Measurements from ENCODE around the gene ARHGEF7.
"Not testable (repeated sequence)": the region's sequence is repeated elsewhere in the genome, so short reads cannot be mapped to it uniquely, and the experiment has no call there.

Gene ARHGEF7

DNA sequence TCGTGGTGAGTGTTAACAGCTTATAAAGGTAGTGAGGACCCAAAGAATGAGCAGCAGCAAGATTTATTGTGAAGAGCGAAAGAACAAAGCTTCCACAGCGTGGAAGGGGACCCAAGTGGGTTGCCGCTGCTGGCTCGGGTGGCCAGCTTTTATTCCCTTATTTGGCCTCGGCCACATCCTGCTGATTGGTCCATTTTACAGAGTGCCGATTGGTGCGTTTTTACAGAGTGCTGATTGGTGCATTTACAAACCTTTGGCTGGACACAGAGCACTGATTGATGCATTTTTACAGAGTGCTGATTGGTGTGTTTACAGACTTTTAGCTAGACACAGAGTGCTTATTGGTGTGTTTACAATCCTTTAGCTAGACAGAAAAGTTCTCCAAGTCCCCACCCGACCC, 74.4 kb downstream of the ARHGEF7 start:
- H3K4me1 ChIP-seq (ENCODE audit: control insufficient read depth, insufficient read depth, low read length); H3K27ac ChIP-seq (ENCODE audit: insufficient read depth, low read depth, low read length, poor library complexity, severe bottlenecking); H3K36me3 ChIP-seq (ENCODE audit: control insufficient read depth, insufficient read depth, low read length); H3K9me3 ChIP-seq (ENCODE audit: control insufficient read depth, low read length); H3K4me3 ChIP-seq (ENCODE audit: insufficient read depth, low read depth, low read length); H3K27me3 ChIP-seq (ENCODE audit: control insufficient read depth, insufficient read depth, low read length, poor library complexity, severe bottlenecking): not testable (repeated sequence)
- WGBS, 2 experiments, result 93 to 95% methylated on average over 9 of the region's 9 CpGs

DNA sequence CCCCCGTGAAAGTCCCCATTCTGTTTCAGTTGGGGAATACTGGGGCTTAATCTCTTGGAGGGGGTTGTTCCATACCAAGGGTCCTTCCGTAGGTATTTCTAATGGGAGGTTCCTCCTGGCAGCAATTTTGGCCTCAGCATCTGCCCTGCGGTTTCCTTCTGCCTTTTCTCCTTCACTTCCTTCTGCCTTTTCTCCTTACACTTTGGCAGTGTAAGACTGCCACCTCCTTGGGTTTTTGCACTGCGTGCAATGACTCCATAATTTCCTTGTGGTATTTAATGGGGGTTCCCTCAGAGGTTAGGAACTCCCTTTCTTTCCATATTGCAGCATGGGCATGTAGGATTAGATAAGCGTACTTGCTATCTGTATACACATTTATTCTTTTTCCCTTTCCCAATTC, 78.1 kb downstream of the ARHGEF7 start:
- not testable (repeated sequence) for H3K4me1 ChIP-seq (ENCODE audit: control insufficient read depth, insufficient read depth, low read length); H3K4me3 ChIP-seq (ENCODE audit: insufficient read depth, low read depth, low read length); H3K9me3 ChIP-seq (ENCODE audit: control insufficient read depth, low read length); H3K27me3 ChIP-seq (ENCODE audit: control insufficient read depth, insufficient read depth, low read length, poor library complexity, severe bottlenecking); H3K36me3 ChIP-seq (ENCODE audit: control insufficient read depth, insufficient read depth, low read length); H3K27ac ChIP-seq (ENCODE audit: insufficient read depth, low read depth, low read length, poor library complexity, severe bottlenecking)
- 93 to 98% methylated on average over 5 of the region's 5 CpGs for WGBS, 2 experiments

GRCh38 chr13:111194651-111195050, 79.5 kb downstream of the ARHGEF7 start:
- H3K4me3 ChIP-seq (ENCODE audit: insufficient read depth, low read depth, low read length); H3K4me1 ChIP-seq (ENCODE audit: control insufficient read depth, insufficient read depth, low read length); H3K9me3 ChIP-seq (ENCODE audit: control insufficient read depth, low read length); H3K27ac ChIP-seq (ENCODE audit: insufficient read depth, low read depth, low read length, poor library complexity, severe bottlenecking); H3K27me3 ChIP-seq (ENCODE audit: control insufficient read depth, insufficient read depth, low read length, poor library complexity, severe bottlenecking); H3K36me3 ChIP-seq (ENCODE audit: control insufficient read depth, insufficient read depth, low read length): not testable (repeated sequence)
- WGBS, 2 experiments, result 94 to 97% methylated on average over 2 of the region's 2 CpGs

GRCh38 chr13:111198732-111199378, 83.7 kb downstream of the ARHGEF7 start:
- WGBS, 2 experiments, result 95 to 98% methylated on average over 6 of the region's 6 CpGs
- H3K9me3 ChIP-seq (ENCODE audit: control insufficient read depth, low read length); H3K36me3 ChIP-seq (ENCODE audit: control insufficient read depth, insufficient read depth, low read length); H3K27me3 ChIP-seq (ENCODE audit: control insufficient read depth, insufficient read depth, low read length, poor library complexity, severe bottlenecking); H3K27ac ChIP-seq (ENCODE audit: insufficient read depth, low read depth, low read length, poor library complexity, severe bottlenecking); H3K4me3 ChIP-seq (ENCODE audit: insufficient read depth, low read depth, low read length): not testable (repeated sequence)
- H3K4me1 ChIP-seq (ENCODE audit: control insufficient read depth, insufficient read depth, low read length), result peaks cover 11% of the 10 kb centered on the region

DNA sequence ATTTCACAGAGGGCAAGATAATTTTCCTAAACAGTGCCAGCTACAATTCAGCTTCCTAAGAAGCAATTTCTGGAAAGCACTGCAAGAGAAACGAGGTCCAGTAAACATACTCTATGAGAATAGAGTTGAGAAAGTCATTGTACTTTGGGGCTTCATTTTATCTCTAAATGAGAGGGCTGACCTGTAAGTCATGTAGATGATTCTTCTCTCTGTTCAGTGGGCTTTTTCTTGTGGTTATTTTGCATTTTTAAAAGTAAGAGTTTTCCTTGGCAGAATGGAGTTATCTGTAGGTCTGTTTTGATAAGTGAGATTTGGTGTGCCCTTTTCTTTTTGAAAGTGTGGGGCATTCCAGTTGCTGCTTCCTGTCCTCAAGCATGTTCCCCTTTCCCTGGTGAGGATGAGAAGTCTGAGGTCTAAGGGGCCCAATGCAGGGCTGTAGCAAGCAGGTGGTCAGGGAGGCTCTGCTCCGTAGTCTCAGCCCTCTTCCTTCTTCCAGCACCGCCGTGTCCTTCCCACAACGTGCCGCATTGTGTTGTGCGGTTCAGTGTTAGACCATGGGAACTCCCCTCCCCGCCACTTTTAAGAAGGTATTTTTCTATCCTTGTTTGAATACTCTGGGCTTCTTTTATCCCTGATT, 86.3 kb downstream of the ARHGEF7 start:
- H3K4me1 ChIP-seq (ENCODE audit: control insufficient read depth, insufficient read depth, low read length), result peaks cover 18% of the 10 kb centered on the region
- H3K36me3 ChIP-seq (ENCODE audit: control insufficient read depth, insufficient read depth, low read length), result no peaks in the 10 kb centered on the region
- WGBS, 2 experiments, result 72 to 84% methylated on average over 7 to 8 of the region's 8 CpGs
- H3K9me3 ChIP-seq (ENCODE audit: control insufficient read depth, low read length), result no peaks in the 10 kb centered on the region
- no peaks in the 10 kb centered on the region for H3K27me3 ChIP-seq (ENCODE audit: control insufficient read depth, insufficient read depth, low read length, poor library complexity, severe bottlenecking)
- no peak overlapping the region for H3K27ac ChIP-seq (ENCODE audit: insufficient read depth, low read depth, low read length, poor library complexity, severe bottlenecking)
- no peak overlapping the region for H3K4me3 ChIP-seq (ENCODE audit: insufficient read depth, low read depth, low read length)

DNA sequence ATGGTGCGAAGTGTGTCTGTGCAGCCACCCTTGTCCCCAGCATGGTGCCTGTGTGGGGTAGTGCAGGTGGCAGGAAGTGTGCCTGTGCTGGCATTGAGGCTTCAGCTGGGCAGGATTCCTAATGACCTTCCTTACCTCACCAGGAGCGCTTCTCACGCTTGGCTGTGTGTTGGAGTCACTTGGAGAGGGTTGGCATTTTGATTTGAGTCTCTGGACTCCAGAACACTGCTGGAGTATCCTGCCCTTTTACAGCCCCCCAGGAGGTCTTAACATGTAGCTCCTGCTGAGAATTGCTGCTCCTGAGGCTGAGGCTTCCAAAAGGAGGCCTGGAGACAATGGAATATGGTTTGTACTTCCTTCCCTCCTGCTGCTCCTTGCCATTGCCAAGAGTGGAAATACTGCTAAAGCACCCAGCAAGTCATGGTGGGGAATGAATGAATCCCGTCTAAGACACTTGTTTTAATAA, 87.1 kb downstream of the ARHGEF7 start:
- 54 to 79% methylated on average over 3 to 4 of the region's 4 CpGs for WGBS, 2 experiments
- Histone ChIP-seq H3K27me3 (ENCODE audit: control insufficient read depth, insufficient read depth, low read length, poor library complexity, severe bottlenecking) (no peaks in the 10 kb centered on the region), H3K9me3 (ENCODE audit: control insufficient read depth, low read length) (no peaks in the 10 kb centered on the region), H3K4me1 (ENCODE audit: control insufficient read depth, insufficient read depth, low read length) (peaks cover 18% of the 10 kb centered on the region), H3K36me3 (ENCODE audit: control insufficient read depth, insufficient read depth, low read length) (no peaks in the 10 kb centered on the region), H3K4me3 (ENCODE audit: insufficient read depth, low read depth, low read length) (no peak overlapping the region), H3K27ac (ENCODE audit: insufficient read depth, low read depth, low read length, poor library complexity, severe bottlenecking) (no peak overlapping the region)

- Histone ChIP-seq H3K9me3 (ENCODE audit: control insufficient read depth, low read length) (no peaks in the 10 kb centered on the region), H3K27me3 (ENCODE audit: control insufficient read depth, insufficient read depth, low read length, poor library complexity, severe bottlenecking) (no peaks in the 10 kb centered on the region), H3K4me3 (ENCODE audit: insufficient read depth, low read depth, low read length) (no peak overlapping the region), H3K36me3 (ENCODE audit: control insufficient read depth, insufficient read depth, low read length) (no peaks in the 10 kb centered on the region), H3K4me1 (ENCODE audit: control insufficient read depth, insufficient read depth, low read length) (peaks cover 18% of the 10 kb centered on the region), H3K27ac (ENCODE audit: insufficient read depth, low read depth, low read length, poor library complexity, severe bottlenecking) (no peak overlapping the region)
- WGBS, 2 experiments, result 85 to 100% methylated on average over 1 of the region's 1 CpG
These were observed 87.6 kb downstream of the ARHGEF7 start for GRCh38 chr13:111202745-111203144.

GRCh38 chr13:111203736-111204389, 88.8 kb downstream of the ARHGEF7 start:
- WGBS, 2 experiments, result 80 to 82% methylated on average over 11 of the region's 11 CpGs
- Histone ChIP-seq H3K4me3 (ENCODE audit: insufficient read depth, low read depth, low read length) (no peak overlapping the region), H3K36me3 (ENCODE audit: control insufficient read depth, insufficient read depth, low read length) (no peaks in the 10 kb centered on the region), H3K27ac (ENCODE audit: insufficient read depth, low read depth, low read length, poor library complexity, severe bottlenecking) (no peak overlapping the region), H3K9me3 (ENCODE audit: control insufficient read depth, low read length) (no peaks in the 10 kb centered on the region), H3K4me1 (ENCODE audit: control insufficient read depth, insufficient read depth, low read length) (peaks cover 18% of the 10 kb centered on the region), H3K27me3 (ENCODE audit: control insufficient read depth, insufficient read depth, low read length, poor library complexity, severe bottlenecking) (no peaks in the 10 kb centered on the region)

- Histone ChIP-seq H3K27me3 (ENCODE audit: control insufficient read depth, insufficient read depth, low read length, poor library complexity, severe bottlenecking) (no peaks in the 10 kb centered on the region), H3K27ac (ENCODE audit: insufficient read depth, low read depth, low read length, poor library complexity, severe bottlenecking) (no peak overlapping the region), H3K9me3 (ENCODE audit: control insufficient read depth, low read length) (no peaks in the 10 kb centered on the region), H3K4me1 (ENCODE audit: control insufficient read depth, insufficient read depth, low read length) (peaks cover 20% of the 10 kb centered on the region), H3K4me3 (ENCODE audit: insufficient read depth, low read depth, low read length) (no peak overlapping the region), H3K36me3 (ENCODE audit: control insufficient read depth, insufficient read depth, low read length) (no peaks in the 10 kb centered on the region)
- 42 to 46% methylated on average over 16 of the region's 16 CpGs for WGBS, 2 experiments
These were observed 89.5 kb downstream of the ARHGEF7 start for GRCh38 chr13:111204438-111205177.

GRCh38 chr13:111206148-111206547, 91.0 kb downstream of the ARHGEF7 start:
- Histone ChIP-seq H3K4me3 (ENCODE audit: insufficient read depth, low read depth, low read length) (no peak overlapping the region), H3K27me3 (ENCODE audit: control insufficient read depth, insufficient read depth, low read length, poor library complexity, severe bottlenecking) (no peaks in the 10 kb centered on the region), H3K9me3 (ENCODE audit: control insufficient read depth, low read length) (no peaks in the 10 kb centered on the region), H3K4me1 (ENCODE audit: control insufficient read depth, insufficient read depth, low read length) (peaks cover 35% of the 10 kb centered on the region), H3K27ac (ENCODE audit: insufficient read depth, low read depth, low read length, poor library complexity, severe bottlenecking) (no peak overlapping the region), H3K36me3 (ENCODE audit: control insufficient read depth, insufficient read depth, low read length) (no peaks in the 10 kb centered on the region)
- 83% methylated on average over 12 of the region's 12 CpGs for WGBS, 2 experiments
